Neural cell (in vitro differentiated cells): ENCODE results near the gene KYNU. TPM values are rescaled to one million over a fixed set of nuclear protein-coding genes. Genes with fewer than 3 reads are reported as not detected.

Experiments
- H2AFZ ChIP-seq: fragments of 200-600, 300-800 bp; sonication (generic), shearing (Covaris generic); 2 replicates; pipeline ENCODE4 v1.6.0; 2014; ENCODE audit warnings: low read depth, mild to moderate bottlenecking, antibody characterized with exemption, low read length, moderate library complexity
- H3F3A ChIP-seq: fragments of 200-600 bp; shearing (Covaris generic); 2 replicates; pipeline ENCODE4 v1.6.1; 2016; ENCODE audit warnings: mild to moderate bottlenecking, moderate library complexity, mixed read lengths, antibody characterized with exemption, low read length; ENCODE audit not compliant: insufficient read depth, poor library complexity, severe bottlenecking
- H3K27ac ChIP-seq: fragments of 200-600, 300-800 bp; sonication (generic), shearing (Covaris generic); 2 replicates; pipeline ENCODE4 v1.5.1; 2014; ENCODE audit warnings: mild to moderate bottlenecking, low read length, moderate library complexity
- H3K27me3 ChIP-seq: fragments of 300-800, 200-600 bp; sonication (generic), shearing (Covaris generic); 2 replicates; pipeline ENCODE4 v1.6.0; 2014; ENCODE audit warnings: mild to moderate bottlenecking, low read depth, low read length, moderate library complexity; ENCODE audit not compliant: insufficient read depth
- H3K36me3 ChIP-seq: fragments of 300-800, 200-600 bp; sonication (generic), shearing (Covaris generic); 2 replicates; pipeline ENCODE4 v1.5.1; 2014; ENCODE audit warnings: mild to moderate bottlenecking, antibody characterized with exemption, low read length, moderate library complexity; ENCODE audit not compliant: insufficient read depth
- H3K4me2 ChIP-seq: fragments of 300-800, 200-600 bp; sonication (generic), shearing (Covaris generic); 2 replicates; pipeline ENCODE4 v1.6.0; 2014; ENCODE audit warnings: mild to moderate bottlenecking, low read length
- H3K4me3 ChIP-seq: fragments of 300-800, 200-600 bp; sonication (generic), shearing (Covaris generic); 2 replicates; pipeline ENCODE4 v1.5.1; 2014; ENCODE audit warnings: mild to moderate bottlenecking, low read length, moderate library complexity
- H3K79me2 ChIP-seq: fragments of 200-600 bp; shearing (Covaris generic); replicated peaks from 2 replicates; pipeline ENCODE4 v1.6.0; 2014; ENCODE audit warnings: mild to moderate bottlenecking, low read length, moderate library complexity; ENCODE audit not compliant: insufficient read depth
- H3K9ac ChIP-seq: fragments of 300-800, 200-600 bp; sonication (generic), shearing (Covaris generic); 2 replicates; pipeline ENCODE4 v1.6.1; 2016; ENCODE audit warnings: mild to moderate bottlenecking, low read length, mixed read lengths
- H3K9me2 ChIP-seq: fragments of 200-600 bp; shearing (Covaris generic); 2 replicates; pipeline ENCODE4 v1.6.1; 2016; ENCODE audit warnings: mild to moderate bottlenecking, low read length, mixed read lengths; ENCODE audit not compliant: insufficient read depth
- H3K9me3 ChIP-seq: fragments of 200-600, 300-800 bp; sonication (generic), shearing (Covaris generic); 2 replicates; pipeline ENCODE4 v1.6.1; 2016; ENCODE audit warnings: mild to moderate bottlenecking, mixed run types, low read length, moderate library complexity, mixed read lengths
- H4K20me1 ChIP-seq: fragments of 200-600 bp; shearing (Covaris generic); 2 replicates; pipeline ENCODE4 v1.6.1; 2016; ENCODE audit warnings: mild to moderate bottlenecking, mixed run types; ENCODE audit not compliant: insufficient read depth
- EP300 ChIP-seq: fragments of 450-650 bp; conservative IDR thresholded peaks from 2 replicates; pipeline ENCODE4 v1.6.1; 2014; ENCODE audit warnings: antibody characterized with exemption, mild to moderate bottlenecking, moderate library complexity; ENCODE audit not compliant: poor library complexity, severe bottlenecking
- EZH2 ChIP-seq: fragments of 200-600, 300-800 bp; shearing (Covaris generic), sonication (generic); IDR thresholded peaks from 2 replicates; pipeline ENCODE4 v1.6.1; 2014; ENCODE audit warnings: antibody characterized with exemption, low read length, borderline replicate concordance, mild to moderate bottlenecking; ENCODE audit not compliant: insufficient read depth, poor library complexity, severe bottlenecking
- MXI1 ChIP-seq: fragments of 450-650 bp; conservative IDR thresholded peaks from 2 replicates; pipeline ENCODE4 v1.6.1; 2014; ENCODE audit warnings: antibody characterized with exemption, mild to moderate bottlenecking; ENCODE audit not compliant: poor library complexity, severe bottlenecking
- POLR2AphosphoS5 ChIP-seq: IDR thresholded peaks from 2 replicates; pipeline ENCODE4 v1.6.1; 2012
- RAD21 ChIP-seq: fragments of 450-650 bp; conservative IDR thresholded peaks from 2 replicates; pipeline ENCODE4 v1.6.1; 2014; ENCODE audit warnings: antibody characterized with exemption, mild to moderate bottlenecking, moderate library complexity
- SMC3 ChIP-seq: fragments of 450-650 bp; conservative IDR thresholded peaks from 2 replicates; pipeline ENCODE4 v1.6.1; 2014; ENCODE audit warnings: antibody characterized with exemption, mild to moderate bottlenecking, moderate library complexity; ENCODE audit not compliant: poor library complexity
- TAF1 ChIP-seq: IDR thresholded peaks from 2 replicates; pipeline ENCODE4 v1.6.1; 2012; ENCODE audit warnings: low read depth
- polyA minus RNA-seq: library from RNA; depleted of rRNA, polyadenylated mRNA; stranded (reverse); fragments of >200 nt; gene quantifications from 2 replicates; pipeline ENCODE4 v1.2.3, GENCODE V29; 2014
- polyA plus RNA-seq: library from polyadenylated mRNA; depleted of rRNA; stranded (reverse); fragments of >200 nt; gene quantifications from 2 replicates; pipeline ENCODE4 v1.2.3, GENCODE V29; 2014
- TF ChIP-seq, protein P1 (sequence below): IDR thresholded peaks from 2 replicates; pipeline ENCODE4 v1.6.1; 2012; ENCODE audit warnings: borderline replicate concordance
- TF ChIP-seq, protein P2 (sequence below): fragments of 450-650 bp; IDR thresholded peaks from 2 replicates; pipeline ENCODE4 v1.5.1; 2014; ENCODE audit warnings: antibody characterized with exemption, mild to moderate bottlenecking, moderate library complexity; ENCODE audit not compliant: poor library complexity, severe bottlenecking

Gene KYNU
- polyA plus RNA-seq (0.18 and 0.25 TPM in 2 replicates), polyA minus RNA-seq (1.6 and 1.9 TPM in 2 replicates)

DNA sequence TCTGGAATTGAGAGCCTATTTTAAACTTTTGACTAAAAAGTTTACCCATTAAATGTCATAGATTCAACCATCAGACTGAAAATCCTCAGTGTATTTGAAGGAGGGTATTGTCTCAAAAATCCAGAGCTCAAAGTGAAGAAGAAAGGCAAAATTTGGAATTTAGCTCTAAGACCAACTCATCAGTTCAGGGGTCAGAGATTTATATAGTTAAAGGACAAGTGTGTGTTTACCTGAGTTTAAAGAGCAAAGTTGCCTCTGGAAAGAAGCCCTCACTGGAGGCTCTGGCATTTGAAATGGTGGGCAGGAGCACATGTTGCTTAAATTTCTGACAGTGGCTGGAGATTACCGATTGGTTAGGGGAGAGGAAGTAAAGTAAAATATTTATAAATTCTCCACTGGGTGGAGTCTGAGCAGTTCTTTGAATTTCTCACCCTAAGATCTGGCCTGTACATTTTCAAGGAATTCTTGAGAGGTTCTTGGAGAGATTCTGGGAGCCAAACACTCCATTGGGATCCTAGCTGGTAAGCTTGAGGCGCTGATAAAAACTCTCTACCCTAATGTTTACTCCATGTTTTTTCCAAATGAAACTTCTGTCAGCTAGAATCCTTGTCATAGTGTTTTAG is at the start of gene KYNU:
KYNU (plus strand) TSS at position 449 of the 623 bp plus-strand sequence. CDS start 7,704 bp downstream, outside the sequence.
- no peaks in the 10 kb centered on the region for H3F3A ChIP-seq
- H3K9me3 ChIP-seq: no peaks in the 10 kb centered on the region
- H3K27me3 ChIP-seq: no peaks in the 10 kb centered on the region
- TF ChIP-seq POLR2AphosphoS5: no peak
- TF ChIP-seq EZH2: no peak
- TF ChIP-seq RAD21: no peak
- no peak for TF ChIP-seq SMC3
- TF ChIP-seq MXI1: no peak
- TF ChIP-seq, protein P1, sequence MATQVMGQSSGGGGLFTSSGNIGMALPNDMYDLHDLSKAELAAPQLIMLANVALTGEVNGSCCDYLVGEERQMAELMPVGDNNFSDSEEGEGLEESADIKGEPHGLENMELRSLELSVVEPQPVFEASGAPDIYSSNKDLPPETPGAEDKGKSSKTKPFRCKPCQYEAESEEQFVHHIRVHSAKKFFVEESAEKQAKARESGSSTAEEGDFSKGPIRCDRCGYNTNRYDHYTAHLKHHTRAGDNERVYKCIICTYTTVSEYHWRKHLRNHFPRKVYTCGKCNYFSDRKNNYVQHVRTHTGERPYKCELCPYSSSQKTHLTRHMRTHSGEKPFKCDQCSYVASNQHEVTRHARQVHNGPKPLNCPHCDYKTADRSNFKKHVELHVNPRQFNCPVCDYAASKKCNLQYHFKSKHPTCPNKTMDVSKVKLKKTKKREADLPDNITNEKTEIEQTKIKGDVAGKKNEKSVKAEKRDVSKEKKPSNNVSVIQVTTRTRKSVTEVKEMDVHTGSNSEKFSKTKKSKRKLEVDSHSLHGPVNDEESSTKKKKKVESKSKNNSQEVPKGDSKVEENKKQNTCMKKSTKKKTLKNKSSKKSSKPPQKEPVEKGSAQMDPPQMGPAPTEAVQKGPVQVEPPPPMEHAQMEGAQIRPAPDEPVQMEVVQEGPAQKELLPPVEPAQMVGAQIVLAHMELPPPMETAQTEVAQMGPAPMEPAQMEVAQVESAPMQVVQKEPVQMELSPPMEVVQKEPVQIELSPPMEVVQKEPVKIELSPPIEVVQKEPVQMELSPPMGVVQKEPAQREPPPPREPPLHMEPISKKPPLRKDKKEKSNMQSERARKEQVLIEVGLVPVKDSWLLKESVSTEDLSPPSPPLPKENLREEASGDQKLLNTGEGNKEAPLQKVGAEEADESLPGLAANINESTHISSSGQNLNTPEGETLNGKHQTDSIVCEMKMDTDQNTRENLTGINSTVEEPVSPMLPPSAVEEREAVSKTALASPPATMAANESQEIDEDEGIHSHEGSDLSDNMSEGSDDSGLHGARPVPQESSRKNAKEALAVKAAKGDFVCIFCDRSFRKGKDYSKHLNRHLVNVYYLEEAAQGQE: no peak
- TF ChIP-seq, protein P2, sequence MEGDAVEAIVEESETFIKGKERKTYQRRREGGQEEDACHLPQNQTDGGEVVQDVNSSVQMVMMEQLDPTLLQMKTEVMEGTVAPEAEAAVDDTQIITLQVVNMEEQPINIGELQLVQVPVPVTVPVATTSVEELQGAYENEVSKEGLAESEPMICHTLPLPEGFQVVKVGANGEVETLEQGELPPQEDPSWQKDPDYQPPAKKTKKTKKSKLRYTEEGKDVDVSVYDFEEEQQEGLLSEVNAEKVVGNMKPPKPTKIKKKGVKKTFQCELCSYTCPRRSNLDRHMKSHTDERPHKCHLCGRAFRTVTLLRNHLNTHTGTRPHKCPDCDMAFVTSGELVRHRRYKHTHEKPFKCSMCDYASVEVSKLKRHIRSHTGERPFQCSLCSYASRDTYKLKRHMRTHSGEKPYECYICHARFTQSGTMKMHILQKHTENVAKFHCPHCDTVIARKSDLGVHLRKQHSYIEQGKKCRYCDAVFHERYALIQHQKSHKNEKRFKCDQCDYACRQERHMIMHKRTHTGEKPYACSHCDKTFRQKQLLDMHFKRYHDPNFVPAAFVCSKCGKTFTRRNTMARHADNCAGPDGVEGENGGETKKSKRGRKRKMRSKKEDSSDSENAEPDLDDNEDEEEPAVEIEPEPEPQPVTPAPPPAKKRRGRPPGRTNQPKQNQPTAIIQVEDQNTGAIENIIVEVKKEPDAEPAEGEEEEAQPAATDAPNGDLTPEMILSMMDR: no peak
- TF ChIP-seq TAF1: no peak
- no peak for TF ChIP-seq EP300
- H3K79me2 ChIP-seq: no peaks in the 10 kb centered on the region
- H3K4me2 ChIP-seq: no peak within 1 kb of the TSS
- H2AFZ ChIP-seq: no peak within 1 kb of the TSS
- no peaks in the 10 kb centered on the region for H3K9me2 ChIP-seq
- H3K27ac ChIP-seq: no peak within 1 kb of the TSS
- no peak within 1 kb of the TSS for H3K9ac ChIP-seq
- no peaks in the 10 kb centered on the region for H3K36me3 ChIP-seq
- H3K4me3 ChIP-seq: no peak within 1 kb of the TSS
- H4K20me1 ChIP-seq: no peaks in the 10 kb centered on the region

GRCh38 chr2:142834021-142834420 is 43.4 kb upstream of the KYNU start:
- H4K20me1 ChIP-seq: no peaks in the 10 kb centered on the region
- no peaks in the 10 kb centered on the region for H3K9me2 ChIP-seq
- H3K4me3 ChIP-seq: no peak overlapping the region
- no peak overlapping the region for H3K27ac ChIP-seq
- H3K9me3 ChIP-seq: no peaks in the 10 kb centered on the region
- no peak overlapping the region for H3K4me2 ChIP-seq
- no peaks in the 10 kb centered on the region for H3K79me2 ChIP-seq
- H3K27me3 ChIP-seq: no peaks in the 10 kb centered on the region
- TF ChIP-seq SMC3: no peak
- TF ChIP-seq, protein P2: no peak
- TF ChIP-seq EP300: no peak
- TF ChIP-seq POLR2AphosphoS5: no peak
- no peak for TF ChIP-seq RAD21
- TF ChIP-seq TAF1: no peak
- no peaks in the 10 kb centered on the region for H3K36me3 ChIP-seq
- no peak overlapping the region for H3K9ac ChIP-seq
- H3F3A ChIP-seq: no peaks in the 10 kb centered on the region
- H2AFZ ChIP-seq: no peak overlapping the region
